A673 (cell line): Measurements from ENCODE around the gene NFYA.

Experiments
- CTCF ChIP-seq: fragments of 300-800, 200-600 bp; sonication (generic); conservative IDR thresholded peaks from 2 replicates; pipeline ENCODE4 v1.5.1; 2017; ENCODE audit warnings: low read depth, mild to moderate bottlenecking, antibody characterized with exemption, low read length, moderate library complexity, mixed read lengths
- EZH2 ChIP-seq: fragments of 200-600 bp; sonication (generic); IDR thresholded peaks from 2 replicates; pipeline ENCODE4 v1.6.1; 2017; ENCODE audit warnings: borderline replicate concordance, low read depth, mild to moderate bottlenecking, mixed read lengths, antibody characterized with exemption, low read length; ENCODE audit not compliant: poor library complexity, severe bottlenecking

GRCh38 chr6:41043151-41043550, 29.6 kb upstream of the NFYA start:
- TF ChIP-seq CTCF (no peak), EZH2 (no peak)
